Activated CD4-positive, alpha-beta T cell treated with anti-CD3 and anti-CD28 coated beads for 4 hours (primary cell): ENCODE data around the gene OPRM1.

Experiments
- DNase-seq, 2 donors: peaks; one replicate each; pipeline ENCODE4 v3.0.0-alpha.2; 2020

OPRM1 gene

DNA sequence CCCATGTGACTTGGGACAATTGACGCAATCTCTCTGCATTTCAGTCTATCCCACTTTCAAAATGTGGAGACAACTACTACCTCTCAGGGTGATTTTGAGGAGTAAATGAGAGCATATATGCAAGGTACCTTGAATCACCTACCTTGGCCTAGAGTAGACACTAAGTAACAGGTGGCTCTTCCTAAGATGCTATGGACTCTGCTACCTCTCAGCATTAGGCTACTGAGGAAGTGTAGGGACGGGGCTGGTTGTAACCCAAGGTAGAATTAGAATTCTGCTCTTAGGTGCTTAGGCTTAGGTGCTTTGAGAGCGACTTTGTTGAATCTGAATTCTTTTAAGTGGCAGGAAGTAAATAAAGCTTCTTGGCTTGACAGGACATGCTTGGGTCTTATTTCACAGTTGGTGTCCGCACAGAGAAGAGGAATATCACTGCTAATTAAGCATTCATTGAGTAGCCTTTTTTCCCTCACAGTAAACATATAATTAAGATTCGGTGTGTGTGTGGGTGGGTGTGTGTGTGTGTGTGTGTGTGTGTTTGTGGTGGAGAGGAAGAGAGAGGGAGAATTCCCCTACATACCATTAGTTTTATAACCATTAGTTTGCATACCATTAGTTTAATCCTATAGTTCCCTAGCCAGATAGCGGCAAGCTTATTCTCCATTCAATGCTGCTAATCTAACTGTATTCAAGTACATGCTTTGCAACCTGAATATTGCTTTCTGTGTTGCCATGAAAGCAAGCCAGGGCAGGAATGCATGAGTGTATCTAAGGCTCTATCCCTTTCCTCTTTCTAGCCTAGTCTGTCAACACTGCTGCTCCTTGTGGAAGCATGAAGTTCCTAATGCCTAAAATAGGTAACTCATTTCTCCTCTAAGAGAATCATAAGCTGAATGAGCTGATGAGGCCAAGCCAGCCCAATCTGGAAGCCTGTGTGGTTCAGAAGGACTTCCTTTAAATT, 205.0 kb downstream of the OPRM1 start:
- peak; percentile 32 to 44 for DNase-seq

- no peak for DNase-seq
Observed at GRCh38 chr6:154245506-154245905, 206.5 kb downstream of the OPRM1 start.

DNA sequence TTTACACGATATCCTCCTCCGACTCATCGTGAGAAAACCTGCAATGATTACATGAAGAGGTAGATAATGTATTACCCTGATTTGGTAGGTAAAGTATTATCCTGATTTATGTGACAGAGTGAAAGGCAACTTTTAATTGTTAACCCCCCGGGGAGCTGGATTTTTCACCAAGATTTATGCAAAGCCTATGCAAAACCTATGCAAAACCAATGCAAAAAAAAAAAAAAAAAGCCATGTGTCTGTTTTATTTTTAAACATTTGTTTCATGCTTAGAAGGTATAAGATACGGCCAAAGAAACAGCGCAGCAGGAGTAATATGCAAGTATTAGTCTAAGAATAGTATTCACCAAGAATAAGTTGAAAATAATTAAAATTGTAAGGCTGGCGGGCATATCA, 207.7 kb downstream of the OPRM1 start:
- no peak for DNase-seq

DNA sequence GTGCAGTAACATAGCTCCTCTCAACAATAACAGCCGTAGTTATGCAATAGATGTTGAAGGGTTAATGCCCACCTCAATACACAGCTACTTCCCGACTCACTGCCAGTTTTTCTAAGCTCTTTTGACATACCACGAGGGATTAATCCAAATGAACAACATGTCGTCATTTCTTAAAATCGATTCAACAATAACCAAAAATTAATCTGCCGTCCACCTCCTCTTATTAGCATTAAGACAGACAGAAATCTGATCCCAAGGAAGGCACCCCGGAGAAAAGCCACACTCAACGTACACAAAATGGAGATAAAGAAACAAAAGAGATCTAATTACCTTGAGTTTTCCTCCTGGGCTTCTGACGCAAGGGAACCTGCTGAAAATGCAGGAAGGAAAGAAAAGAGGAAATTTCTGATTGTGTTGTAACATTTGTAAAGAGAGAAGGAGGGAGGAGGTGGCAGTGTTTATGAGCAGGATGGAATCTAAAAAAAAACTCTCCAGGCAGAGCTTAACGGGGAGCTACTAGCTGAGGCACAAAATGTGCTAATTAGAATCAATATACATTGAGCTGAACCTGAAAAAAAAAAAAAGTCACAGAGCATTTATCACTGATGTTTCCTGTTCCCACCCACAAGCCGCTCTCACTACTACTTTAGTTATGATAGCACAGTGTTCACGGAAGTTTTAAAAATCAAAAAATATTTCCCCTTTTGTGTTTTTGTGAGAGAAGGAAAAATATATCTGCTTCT, 208.2 kb downstream of the OPRM1 start:
- peak in 1 of 2 donors; percentile 43 for DNase-seq

DNA sequence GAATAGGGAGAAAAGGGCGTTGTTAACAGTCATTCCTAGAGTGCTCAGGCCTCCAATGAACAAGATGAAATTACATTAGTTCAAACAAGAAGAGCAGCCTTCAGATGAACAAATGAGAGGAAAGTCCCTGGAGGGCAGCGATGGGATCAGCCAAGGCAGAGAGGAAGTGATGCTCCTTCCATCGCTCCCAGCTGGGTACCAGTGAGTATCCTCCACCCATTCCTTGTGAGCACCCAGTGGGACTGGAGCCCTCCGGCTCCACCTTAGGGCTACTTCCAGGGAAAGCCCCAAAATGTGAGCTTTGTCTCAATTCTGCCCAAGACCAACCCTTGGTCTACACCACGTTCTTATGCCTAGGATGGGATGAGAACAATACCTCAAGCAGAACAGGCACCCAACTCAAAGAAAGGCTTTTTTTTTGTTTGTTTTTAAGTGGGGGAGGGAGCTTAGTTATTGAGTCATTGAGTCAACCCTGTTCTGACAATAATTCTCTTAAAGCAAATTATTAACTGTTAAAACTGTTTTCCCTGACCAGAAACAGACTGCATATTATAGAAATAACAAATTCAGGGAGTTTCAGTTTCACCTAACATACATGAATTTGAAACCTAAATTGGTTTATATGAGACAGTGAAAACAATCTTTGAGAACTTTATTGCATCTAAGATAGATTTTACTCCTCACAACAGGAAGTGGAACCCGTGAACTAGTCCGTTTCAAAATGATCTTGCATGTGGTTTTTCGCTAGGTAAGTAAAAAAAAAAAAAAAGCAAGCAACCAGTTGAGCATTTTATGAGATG, 210.7 kb downstream of the OPRM1 start:
- DNase-seq: no peak

- DNase-seq: no peak
Observed at GRCh38 chr6:154251116-154251515, 212.1 kb downstream of the OPRM1 start.

DNA sequence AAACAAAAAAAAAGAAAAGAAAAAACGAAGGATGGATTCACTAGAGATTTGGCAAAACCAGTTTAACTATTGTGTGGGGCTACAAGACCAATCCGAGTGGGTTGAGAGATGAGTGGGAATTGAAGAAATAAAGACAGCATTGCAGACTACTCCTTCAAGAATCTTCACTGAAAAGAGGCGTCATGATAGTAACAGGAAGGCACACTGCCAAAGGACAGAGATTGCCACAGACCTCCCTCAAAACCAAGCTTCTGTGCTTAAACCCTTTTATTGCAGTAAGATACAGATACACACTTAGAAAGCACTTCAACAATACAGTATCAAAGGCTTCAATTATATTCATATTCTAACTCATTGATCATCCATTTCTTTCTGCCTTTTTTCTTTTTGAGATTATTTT, 213.6 kb downstream of the OPRM1 start:
- no peak for DNase-seq

- no peak for DNase-seq
Observed at GRCh38 chr6:154257067-154257466, 218.0 kb downstream of the OPRM1 start.

DNA sequence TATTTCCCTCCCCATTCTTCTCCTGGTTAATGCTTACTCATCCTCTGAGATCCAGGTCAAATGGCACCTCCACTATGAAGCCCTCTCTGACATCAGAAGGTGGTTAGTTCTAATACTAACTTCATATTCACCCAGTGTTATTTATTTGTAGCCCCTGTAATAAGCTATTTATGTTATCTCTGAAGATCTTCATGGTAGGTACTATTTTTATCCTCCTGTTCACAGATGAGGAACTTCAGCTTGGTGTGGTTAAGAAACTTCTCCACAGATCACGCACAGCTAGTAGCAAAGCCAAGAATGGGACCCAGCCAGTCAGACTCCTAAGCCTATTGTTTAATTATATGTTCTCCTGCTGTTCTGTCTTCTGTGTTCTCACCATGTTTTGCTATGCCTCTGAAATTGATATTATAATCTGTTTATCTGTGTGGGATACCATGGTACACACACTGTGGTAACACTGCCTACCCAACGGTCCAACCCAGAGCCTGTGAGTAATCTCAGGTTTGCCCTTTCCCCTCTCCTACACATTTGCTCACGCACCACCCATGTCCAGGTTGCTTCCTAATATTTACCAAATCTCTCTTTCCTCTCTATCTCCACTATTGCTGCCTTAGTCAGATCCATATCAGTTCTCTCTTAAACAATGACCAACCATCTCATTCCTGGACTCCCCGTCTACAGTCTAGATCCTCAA, 219.2 kb downstream of the OPRM1 start:
- DNase-seq: no peak

DNA sequence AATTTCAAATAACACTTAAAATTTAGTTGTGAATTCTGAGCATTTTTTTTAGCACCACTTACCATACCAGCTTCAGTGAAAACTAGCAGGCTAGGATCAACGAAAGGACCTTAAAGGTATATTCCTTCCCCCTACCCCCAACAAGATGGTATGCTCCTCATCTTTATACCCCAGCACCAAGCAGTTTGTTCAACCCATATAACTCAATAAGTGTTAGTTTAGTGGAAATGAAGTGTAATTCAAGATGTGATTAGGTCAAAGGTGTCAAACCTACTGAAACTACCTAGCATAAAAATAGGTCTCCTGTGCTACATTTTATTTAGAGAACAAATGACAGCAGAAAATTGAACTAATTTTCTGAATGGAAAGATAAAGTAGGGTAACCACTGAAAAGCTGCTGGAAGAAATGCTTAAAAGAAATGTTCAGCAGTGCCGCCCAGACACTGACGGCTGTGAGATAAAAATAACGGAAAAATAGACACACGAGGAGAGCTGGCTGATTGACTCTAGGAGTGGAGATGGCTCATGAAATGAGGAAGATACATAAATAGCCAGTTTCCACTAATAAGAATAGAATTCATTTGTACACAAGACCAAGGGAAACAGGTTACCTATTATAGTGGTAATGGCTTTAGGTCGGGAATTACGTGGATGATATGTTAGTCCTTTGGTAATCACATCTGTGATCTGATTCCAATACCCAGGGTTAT, 222.8 kb downstream of the OPRM1 start:
- no peak for DNase-seq

DNA sequence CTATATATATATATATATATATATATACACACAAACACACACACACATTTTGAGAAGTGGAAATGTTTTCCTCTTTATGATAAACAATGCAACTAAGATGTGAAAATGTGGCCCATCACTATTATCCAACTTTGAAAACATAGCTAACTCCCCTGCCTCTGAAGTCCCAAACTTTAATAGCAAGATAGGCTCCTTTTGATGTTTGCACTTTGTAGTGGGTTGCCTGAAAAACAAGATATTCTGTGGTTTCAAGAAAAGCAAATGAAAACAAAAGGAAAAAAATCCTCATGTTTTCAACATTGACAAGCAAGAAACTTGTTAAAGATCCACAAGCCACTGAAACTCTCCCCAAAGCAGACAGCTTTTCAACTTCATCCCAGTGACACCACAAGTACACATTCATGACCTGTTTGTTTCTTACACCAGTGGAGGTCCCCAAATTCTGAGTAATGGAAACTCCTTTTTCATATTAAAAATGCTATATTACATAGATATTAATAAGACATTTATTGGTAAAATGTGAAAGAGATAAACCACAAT, 227.6 kb downstream of the OPRM1 start:
- no peak for DNase-seq

DNA sequence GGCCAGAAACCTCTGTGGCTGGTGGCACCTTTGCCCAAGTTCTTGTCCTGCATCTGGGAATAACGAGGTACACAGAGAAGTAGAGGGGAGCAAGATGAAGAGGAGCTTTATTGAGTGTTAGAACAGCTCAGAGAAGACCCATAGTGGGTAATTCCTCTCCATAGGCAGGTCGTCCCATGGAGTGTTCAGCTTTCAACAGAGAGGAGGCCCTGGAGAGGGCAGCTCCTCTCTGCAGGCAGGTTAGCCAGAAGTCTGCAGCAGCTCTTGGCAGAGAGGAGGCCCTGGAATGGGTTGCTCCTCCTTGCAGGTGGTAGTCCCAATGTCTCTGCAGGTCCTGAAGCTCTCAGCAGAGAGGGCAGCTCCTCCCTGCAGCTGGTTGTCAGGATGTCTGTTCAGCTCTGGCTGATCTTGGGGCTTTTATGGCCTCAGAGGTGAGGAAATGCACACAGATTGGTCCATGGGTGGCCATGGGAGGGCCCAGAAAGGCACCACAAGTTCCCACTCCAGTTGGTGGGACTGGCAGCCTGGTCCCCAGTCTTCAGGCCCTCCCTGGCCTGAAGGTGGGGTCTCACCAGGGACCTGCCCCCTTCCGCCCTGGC, 228.6 kb downstream of the OPRM1 start:
- DNase-seq: no peak

GRCh38 chr6:154268486-154268885, 229.4 kb downstream of the OPRM1 start:
- no peak for DNase-seq

- no peak for DNase-seq
Observed at GRCh38 chr6:154274168-154274567, 235.1 kb downstream of the OPRM1 start.

DNA sequence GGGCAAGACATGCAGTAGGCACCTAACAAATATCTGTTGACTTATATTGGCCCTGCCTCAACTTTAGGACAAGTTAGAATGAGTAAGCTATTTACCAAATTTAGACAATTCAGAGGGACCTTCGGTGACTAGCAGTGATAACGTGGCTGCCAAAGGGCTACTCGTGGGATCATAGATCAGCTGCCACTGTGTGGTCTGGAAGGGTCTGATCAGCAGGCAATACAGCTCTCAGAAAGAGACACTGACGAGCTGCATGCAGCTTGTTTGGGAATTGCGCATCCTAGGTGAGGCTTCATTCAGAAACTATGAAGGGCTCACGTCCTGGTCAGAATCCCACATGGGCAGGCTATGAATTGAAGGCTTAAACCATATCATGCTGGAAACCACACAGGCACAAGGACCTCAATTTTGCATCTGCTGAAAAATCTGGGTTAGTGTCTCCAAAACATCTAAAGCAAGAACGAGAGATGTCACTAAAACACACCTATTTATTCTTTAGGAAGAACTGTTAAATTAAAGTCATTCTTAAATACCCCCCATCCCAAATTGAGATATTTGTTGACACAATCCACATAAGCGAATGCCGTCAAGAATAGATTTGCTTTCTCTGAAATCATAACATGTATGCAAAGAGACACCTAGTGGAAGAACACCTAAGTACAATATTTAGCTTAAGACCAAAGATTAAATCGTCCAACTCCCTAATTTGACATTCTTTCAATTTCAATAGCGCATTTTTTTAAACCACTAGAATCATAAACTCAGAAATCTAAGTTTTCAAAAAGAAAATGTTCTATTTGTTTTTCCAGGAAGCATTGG, 238.0 kb downstream of the OPRM1 start:
- DNase-seq: no peak

DNA sequence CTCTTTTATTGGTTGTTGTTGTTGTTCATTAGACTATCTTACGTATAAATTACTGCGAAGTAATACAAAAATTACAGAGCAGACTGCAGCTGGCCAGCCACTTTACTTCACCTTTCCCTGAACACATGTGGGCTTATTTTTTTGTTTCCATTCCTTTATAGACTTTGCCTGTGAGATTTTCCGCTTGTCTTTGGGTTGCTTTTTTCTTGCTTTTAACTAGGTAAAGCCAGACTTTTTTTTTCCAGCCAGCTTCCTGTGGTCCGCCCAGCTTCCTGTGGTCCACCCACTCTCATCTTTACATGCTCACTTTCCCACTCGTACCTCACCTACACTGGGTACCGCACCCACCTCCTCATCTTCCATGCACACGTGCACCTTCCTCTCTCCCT, 238.6 kb downstream of the OPRM1 start:
- DNase-seq: peak; percentile 24 to 57

- no peak for DNase-seq
Observed at GRCh38 chr6:154280521-154280920, 241.5 kb downstream of the OPRM1 start.

GRCh38 chr6:154284313-154284853, 245.3 kb downstream of the OPRM1 start:
- no peak for DNase-seq

DNA sequence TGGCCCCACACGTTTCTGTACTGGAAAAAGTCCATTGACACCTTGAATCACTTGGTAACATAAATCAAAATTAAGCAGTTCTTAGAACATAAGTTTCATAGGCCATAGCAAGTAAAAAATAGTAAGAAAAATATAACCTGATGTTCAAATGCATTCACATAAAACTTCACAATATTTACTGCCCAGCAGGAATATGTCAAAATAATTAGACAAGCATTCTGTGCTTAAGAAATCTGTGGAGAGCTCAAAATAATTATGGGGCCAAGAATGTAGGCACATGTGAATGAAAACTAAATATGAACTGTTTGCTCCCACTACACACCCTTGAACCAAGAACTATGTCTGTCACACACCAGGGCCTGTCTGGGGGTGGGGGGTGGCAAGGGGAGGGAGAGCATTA, 246.8 kb downstream of the OPRM1 start:
- DNase-seq: no peak
